Measurements from ENCODE around the gene OR5M8. TPM values are rescaled to one million over a fixed set of nuclear protein-coding genes. Genes with fewer than 3 reads are reported as not detected.

The OR5M8 gene
- not detected for total RNA-seq

GRCh38 chr11:56491270-56491669, at the start of gene OR5M8:
Gene OR5M8 (minus strand): TSS chr11:56491370. CDS start chr11:56491370, 0 bp downstream.
- TF ChIP-seq, protein P1, sequence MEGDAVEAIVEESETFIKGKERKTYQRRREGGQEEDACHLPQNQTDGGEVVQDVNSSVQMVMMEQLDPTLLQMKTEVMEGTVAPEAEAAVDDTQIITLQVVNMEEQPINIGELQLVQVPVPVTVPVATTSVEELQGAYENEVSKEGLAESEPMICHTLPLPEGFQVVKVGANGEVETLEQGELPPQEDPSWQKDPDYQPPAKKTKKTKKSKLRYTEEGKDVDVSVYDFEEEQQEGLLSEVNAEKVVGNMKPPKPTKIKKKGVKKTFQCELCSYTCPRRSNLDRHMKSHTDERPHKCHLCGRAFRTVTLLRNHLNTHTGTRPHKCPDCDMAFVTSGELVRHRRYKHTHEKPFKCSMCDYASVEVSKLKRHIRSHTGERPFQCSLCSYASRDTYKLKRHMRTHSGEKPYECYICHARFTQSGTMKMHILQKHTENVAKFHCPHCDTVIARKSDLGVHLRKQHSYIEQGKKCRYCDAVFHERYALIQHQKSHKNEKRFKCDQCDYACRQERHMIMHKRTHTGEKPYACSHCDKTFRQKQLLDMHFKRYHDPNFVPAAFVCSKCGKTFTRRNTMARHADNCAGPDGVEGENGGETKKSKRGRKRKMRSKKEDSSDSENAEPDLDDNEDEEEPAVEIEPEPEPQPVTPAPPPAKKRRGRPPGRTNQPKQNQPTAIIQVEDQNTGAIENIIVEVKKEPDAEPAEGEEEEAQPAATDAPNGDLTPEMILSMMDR (IDR thresholded peaks at IDR 0.05; ENCODE audit: low read depth) = no peak

- TF ChIP-seq, protein P1 (IDR thresholded peaks at IDR 0.05; ENCODE audit: low read depth) = no peak
Measured at GRCh38 chr11:56533054-56533740, 42.0 kb upstream of the OR5M8 start.

DNA sequence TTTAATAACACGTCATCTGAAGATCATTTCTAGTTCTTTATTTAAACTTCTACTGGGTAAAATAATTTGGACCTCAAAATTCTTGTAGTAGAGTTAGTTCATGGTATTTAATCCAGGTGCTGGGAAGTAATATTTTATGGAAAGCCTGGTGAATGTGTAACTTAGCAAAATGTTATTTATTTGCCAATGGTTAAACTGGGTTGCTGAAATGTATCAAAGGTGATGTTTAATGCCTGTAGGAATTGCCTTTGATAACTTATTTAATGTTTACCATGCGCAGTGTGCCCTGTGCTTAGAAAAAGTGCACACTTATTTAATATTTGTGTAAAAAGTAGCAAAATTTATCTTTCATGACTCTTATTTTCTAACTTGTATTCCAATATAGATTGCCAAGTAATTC, 40.7 kb upstream of the OR5M8 start:
- TF ChIP-seq, protein P1 (IDR thresholded peaks at IDR 0.05; ENCODE audit: low read depth) = no peak

GRCh38 chr11:56522008-56522407, 30.8 kb upstream of the OR5M8 start:
- TF ChIP-seq, protein P1 (IDR thresholded peaks at IDR 0.05; ENCODE audit: low read depth) = no peak

DNA sequence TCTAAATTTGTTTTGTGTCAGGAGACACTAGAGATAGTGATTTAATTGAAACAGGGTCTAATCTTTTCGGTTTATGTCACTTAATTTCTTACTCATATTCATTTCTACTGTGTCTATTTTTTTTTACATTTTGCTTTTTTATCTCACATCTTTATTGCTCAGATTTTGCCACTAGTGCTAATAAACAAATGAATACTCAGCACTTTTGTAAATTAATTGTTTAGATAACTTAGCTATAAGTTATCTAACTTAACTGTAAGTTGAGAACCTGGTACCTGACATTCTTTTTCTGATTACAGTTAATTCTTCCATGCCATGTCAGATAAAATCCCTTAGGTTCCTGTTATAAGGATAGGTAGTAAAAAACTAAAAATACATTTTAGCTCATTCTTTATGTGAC, 22.1 kb upstream of the OR5M8 start:
- TF ChIP-seq, protein P1 (IDR thresholded peaks at IDR 0.05; ENCODE audit: low read depth) = no peak

DNA sequence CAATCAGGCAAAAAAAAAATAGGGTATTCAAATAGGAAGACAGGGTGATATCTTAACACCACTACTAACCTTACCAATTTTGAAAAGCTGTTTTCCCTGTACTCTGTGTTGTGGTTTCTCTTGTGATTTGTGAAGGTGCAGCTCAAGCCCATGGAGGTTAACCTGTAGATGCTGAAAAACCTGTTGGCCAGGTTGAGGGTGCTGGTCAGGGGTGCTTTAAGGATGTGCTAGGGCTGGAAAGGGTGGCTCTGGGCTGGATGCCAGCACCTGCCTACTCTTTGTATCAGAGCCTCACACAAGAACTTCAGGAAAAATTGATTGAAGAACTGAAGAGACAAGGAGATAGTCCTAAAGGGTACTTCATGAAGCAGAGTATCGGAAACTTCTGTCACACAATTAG, 18.3 kb upstream of the OR5M8 start:
- TF ChIP-seq, protein P1 (IDR thresholded peaks at IDR 0.05; ENCODE audit: low read depth) = no peak

- TF ChIP-seq, protein P1 (IDR thresholded peaks at IDR 0.05; ENCODE audit: low read depth) = no peak
Measured at GRCh38 chr11:56497010-56497409, 5.8 kb upstream of the OR5M8 start.
